ENCODE data around the gene FOXO1. TPM values are rescaled to one million over a fixed set of nuclear protein-coding genes. Genes with fewer than 3 reads are reported as not detected.

FOXO1 gene
- total and polyA plus RNA-seq, 2 experiments from 2014 or later = 10.5 to 14.0 TPM

DNA sequence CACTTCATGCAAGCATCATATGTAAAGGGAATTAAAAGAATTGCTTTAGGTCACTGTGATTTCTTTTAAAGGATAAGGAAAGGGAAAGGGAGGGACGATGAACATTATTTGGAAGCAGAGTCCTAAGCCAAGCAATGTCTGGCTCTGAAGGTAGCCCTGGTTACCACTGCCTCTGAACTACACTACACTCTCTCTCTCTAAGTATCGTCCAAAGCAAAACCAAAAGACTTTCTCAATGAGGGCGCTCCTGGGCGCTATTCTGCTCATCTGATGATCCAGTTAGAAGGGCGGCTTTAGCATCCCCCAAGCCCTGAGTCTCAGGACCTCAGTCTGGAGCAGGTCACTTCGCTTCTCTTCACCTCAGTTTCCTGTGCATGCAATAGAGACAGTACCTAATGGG is 26.2 kb downstream of the FOXO1 start:
- H3K27me3 ChIP-seq = no peaks in the 10 kb centered on the region
- TF ChIP-seq, protein P1, sequence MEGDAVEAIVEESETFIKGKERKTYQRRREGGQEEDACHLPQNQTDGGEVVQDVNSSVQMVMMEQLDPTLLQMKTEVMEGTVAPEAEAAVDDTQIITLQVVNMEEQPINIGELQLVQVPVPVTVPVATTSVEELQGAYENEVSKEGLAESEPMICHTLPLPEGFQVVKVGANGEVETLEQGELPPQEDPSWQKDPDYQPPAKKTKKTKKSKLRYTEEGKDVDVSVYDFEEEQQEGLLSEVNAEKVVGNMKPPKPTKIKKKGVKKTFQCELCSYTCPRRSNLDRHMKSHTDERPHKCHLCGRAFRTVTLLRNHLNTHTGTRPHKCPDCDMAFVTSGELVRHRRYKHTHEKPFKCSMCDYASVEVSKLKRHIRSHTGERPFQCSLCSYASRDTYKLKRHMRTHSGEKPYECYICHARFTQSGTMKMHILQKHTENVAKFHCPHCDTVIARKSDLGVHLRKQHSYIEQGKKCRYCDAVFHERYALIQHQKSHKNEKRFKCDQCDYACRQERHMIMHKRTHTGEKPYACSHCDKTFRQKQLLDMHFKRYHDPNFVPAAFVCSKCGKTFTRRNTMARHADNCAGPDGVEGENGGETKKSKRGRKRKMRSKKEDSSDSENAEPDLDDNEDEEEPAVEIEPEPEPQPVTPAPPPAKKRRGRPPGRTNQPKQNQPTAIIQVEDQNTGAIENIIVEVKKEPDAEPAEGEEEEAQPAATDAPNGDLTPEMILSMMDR (IDR thresholded peaks at IDR 0.05; ENCODE audit: low read depth, low read length) = no peak
- H3K4me3 ChIP-seq = no peak overlapping the region
- no peak for DNase-seq (ENCODE audit: low read depth in 1 of 2, low spot score in 1 of 2)
- H3K9me3 ChIP-seq (ENCODE audit: low read depth) = no peaks in the 10 kb centered on the region
- peaks cover 14% of the 10 kb centered on the region for H3K4me1 ChIP-seq (ENCODE audit: low read depth)
- H3K27ac ChIP-seq = no peak overlapping the region
- no peaks in the 10 kb centered on the region for H3K36me3 ChIP-seq

- TF ChIP-seq, protein P1 (IDR thresholded peaks at IDR 0.05; ENCODE audit: low read depth, low read length) = no peak
- no peaks in the 10 kb centered on the region for H3K36me3 ChIP-seq
- peak in 1 of 2 donors; percentile 63 for DNase-seq (ENCODE audit: low read depth in 1 of 2, low spot score in 1 of 2)
- H3K4me1 ChIP-seq (ENCODE audit: low read depth) = peaks cover 11% of the 10 kb centered on the region
- no peaks in the 10 kb centered on the region for H3K27me3 ChIP-seq
- no peak overlapping the region for H3K27ac ChIP-seq
- no peaks in the 10 kb centered on the region for H3K9me3 ChIP-seq (ENCODE audit: low read depth)
- H3K4me3 ChIP-seq = no peak overlapping the region
Observed at GRCh38 chr13:40639221-40639681, 27.2 kb downstream of the FOXO1 start.

GRCh38 chr13:40637643-40638042 is 28.8 kb downstream of the FOXO1 start:
- Histone ChIP-seq H3K27me3 (no peaks in the 10 kb centered on the region), H3K9me3 (ENCODE audit: low read depth) (no peaks in the 10 kb centered on the region), H3K36me3 (no peaks in the 10 kb centered on the region), H3K4me3 (no peak overlapping the region), H3K27ac (peak overlapping the region; percentile 64), H3K4me1 (ENCODE audit: low read depth) (peaks cover 11% of the 10 kb centered on the region)
- TF ChIP-seq, protein P1 (IDR thresholded peaks at IDR 0.05; ENCODE audit: low read depth, low read length) = no peak
- no peak for DNase-seq (ENCODE audit: low read depth in 1 of 2, low spot score in 1 of 2)

GRCh38 chr13:40635315-40635995 is 31.0 kb downstream of the FOXO1 start:
- Histone ChIP-seq H3K9me3 (ENCODE audit: low read depth) (no peaks in the 10 kb centered on the region), H3K27ac (no peak overlapping the region), H3K4me3 (no peak overlapping the region), H3K27me3 (no peaks in the 10 kb centered on the region), H3K36me3 (no peaks in the 10 kb centered on the region), H3K4me1 (ENCODE audit: low read depth) (peaks cover 11% of the 10 kb centered on the region)
- TF ChIP-seq, protein P1 (IDR thresholded peaks at IDR 0.05; ENCODE audit: low read depth, low read length) = no peak
- no peak for DNase-seq (ENCODE audit: low read depth in 1 of 2, low spot score in 1 of 2)

- Histone ChIP-seq H3K36me3 (no peaks in the 10 kb centered on the region), H3K4me3 (no peak overlapping the region), H3K27me3 (no peaks in the 10 kb centered on the region), H3K27ac (no peak overlapping the region), H3K4me1 (ENCODE audit: low read depth) (peaks cover 6% of the 10 kb centered on the region), H3K9me3 (ENCODE audit: low read depth) (no peaks in the 10 kb centered on the region)
- DNase-seq (ENCODE audit: low read depth in 1 of 2, low spot score in 1 of 2) = no peak
- TF ChIP-seq, protein P1 (IDR thresholded peaks at IDR 0.05; ENCODE audit: low read depth, low read length) = no peak
Observed at GRCh38 chr13:40632915-40633314, 33.5 kb downstream of the FOXO1 start.
